GM12878 (cell line): Measurements from ENCODE around the gene PPP1R14D. TPM values are rescaled to one million over a fixed set of nuclear protein-coding genes. Genes with fewer than 3 reads are reported as not detected.

Experiments used
- ATAC-seq: fragments of 200-7000 bp; cut with Tn5 transposase; 3 replicates; pipeline ENCODE4 v1.9.1; 2020; ENCODE audit warnings: mild to moderate bottlenecking, moderate library complexity
- BruUV-seq: library from RNA; stranded (reverse); fragments of 400-500 nt; replicated peaks from 2 replicates; lab custom pipeline; 2021; lab: Mats Ljungman, UMichigan
- CTCF ChIA-PET: fragments of 300-600 bp; sonication (Branson Sonifier 250); formaldehyde crosslinking; extraction: SDS; loops from one replicate; lab custom pipeline; 2021; ENCODE audit warnings: inconsistent platforms; lab: Yijun Ruan, JAX
- POLR2A ChIA-PET: fragments of 350-600 bp; formaldehyde crosslinking; extraction: SDS; loops from one replicate; lab custom pipeline; 2021; ENCODE audit warnings: inconsistent platforms; lab: Charles Lee
- RAD21 ChIA-PET: fragments of 300-600 bp; sonication (Branson Sonifier 250); formaldehyde crosslinking; loops from one replicate; lab custom pipeline; 2023; ENCODE audit warnings: antibody characterized with exemption; ENCODE audit not compliant: unreplicated experiment; lab: Charles Lee
- SMC1A ChIA-PET: fragments of 300-600 bp; sonication (Branson Sonifier 250); formaldehyde crosslinking; loops from one replicate; lab custom pipeline; 2023; ENCODE audit not compliant: unreplicated experiment, uncharacterized antibody; lab: Charles Lee
- DNase-seq: peaks from one replicate; pipeline ENCODE4 v3.0.0-alpha.2; 2011; ENCODE audit warnings: low read depth, low spot score
- FAIRE-seq: peaks from 3 replicates; lab custom pipeline; 2011; peaks lifted over from hg19 to GRCh38; lab: Jason Lieb, UNC
- H2AFZ ChIP-seq: 2 replicates; pipeline ENCODE4 v1.6.0; 2011; ENCODE audit warnings: low read depth, low read length, control low read depth; ENCODE audit not compliant: control insufficient read depth
- H3K27ac ChIP-seq: 2 replicates; pipeline ENCODE4 v1.5.1; 2011; ENCODE audit warnings: control low read depth; ENCODE audit not compliant: control insufficient read depth, insufficient read depth
- H3K27me3 ChIP-seq, 2 experiments: replicated peaks in 1 of 2; 2 replicates each; pipeline versions ENCODE4 v1.6.0 to v1.6.1; 2011; ENCODE audit warnings: low read length in 1 of 2; ENCODE audit not compliant: control insufficient read depth in 2 of 2, insufficient read depth in 2 of 2
- H3K36me3 ChIP-seq, 2 experiments: 2 replicates each; pipeline ENCODE4 v1.5.1; 2011; ENCODE audit warnings: low read length in 1 of 2; ENCODE audit not compliant: control insufficient read depth in 2 of 2, insufficient read depth in 2 of 2
- H3K4me1 ChIP-seq: 2 replicates; pipeline ENCODE4 v1.6.1; 2011; ENCODE audit warnings: mild to moderate bottlenecking, low read length, moderate library complexity, mixed read lengths; ENCODE audit not compliant: control insufficient read depth, insufficient read depth
- H3K4me2 ChIP-seq: 2 replicates; pipeline ENCODE4 v1.6.0; 2011; ENCODE audit warnings: control low read depth; ENCODE audit not compliant: control insufficient read depth, insufficient read depth
- H3K4me3 ChIP-seq: fragments of 200-600 bp; sonication (generic); 2 replicates; pipeline ENCODE4 v1.5.1; 2016
- H3K79me2 ChIP-seq: 2 replicates; pipeline ENCODE4 v1.6.0; 2011; ENCODE audit warnings: low read length; ENCODE audit not compliant: control insufficient read depth, insufficient read depth
- H3K9ac ChIP-seq: 2 replicates; pipeline ENCODE4 v1.8.0; 2011; ENCODE audit warnings: low read length, control low read depth, mixed read lengths; ENCODE audit not compliant: control insufficient read depth, insufficient read depth
- H3K9me3 ChIP-seq: replicated peaks from 3 replicates; pipeline ENCODE4 v1.5.1; 2011; ENCODE audit warnings: mild to moderate bottlenecking, low read length; ENCODE audit not compliant: control insufficient read depth, insufficient read depth
- H4K20me1 ChIP-seq: 2 replicates; pipeline ENCODE4 v1.6.0; 2011; ENCODE audit not compliant: control insufficient read depth, insufficient read depth
- ATF7 ChIP-seq: fragments of 450-650 bp; IDR thresholded peaks from 2 replicates; pipeline ENCODE4 v1.6.1; 2016; ENCODE audit warnings: low read depth, mild to moderate bottlenecking
- CBX3 ChIP-seq: fragments of 200-600 bp; sonication (generic); IDR thresholded peaks from 2 replicates; pipeline ENCODE4 v1.6.1; 2016; ENCODE audit warnings: low read depth, borderline replicate concordance
- CBX5 ChIP-seq: sonication (generic); IDR thresholded peaks from 2 replicates; pipeline ENCODE4 v1.6.1; 2016; ENCODE audit warnings: low read depth, moderate library complexity, mild to moderate bottlenecking, inconsistent platforms
- ESRRA ChIP-seq: IDR thresholded peaks from 2 replicates; pipeline ENCODE4 v1.6.1; 2012; ENCODE audit warnings: mild to moderate bottlenecking, low read length, improper control_type of control experiment
- EZH2 ChIP-seq: IDR thresholded peaks from 2 replicates; pipeline ENCODE4 v1.6.1; 2012; ENCODE audit warnings: low read depth, mild to moderate bottlenecking, control low read depth, inconsistent platforms, low read length, borderline replicate concordance; ENCODE audit not compliant: control insufficient read depth
- IKZF1 ChIP-seq: fragments of 450-650 bp; conservative IDR thresholded peaks from 2 replicates; pipeline ENCODE4 v1.6.1; 2017; ENCODE audit warnings: antibody characterized with exemption, mild to moderate bottlenecking
- MYC ChIP-seq: IDR thresholded peaks from 2 replicates; pipeline ENCODE4 v1.6.1; 2011; ENCODE audit warnings: mild to moderate bottlenecking, low read length, moderate library complexity, inconsistent platforms; ENCODE audit not compliant: insufficient read depth, insufficient replicate concordance, insufficient read length, severe bottlenecking
- NFIC ChIP-seq: IDR thresholded peaks from 2 replicates; pipeline ENCODE4 v1.6.1; 2012; ENCODE audit warnings: low read depth, mild to moderate bottlenecking, inconsistent platforms, low read length, moderate library complexity
- NFXL1 ChIP-seq: fragments of 450-650 bp; IDR thresholded peaks from 2 replicates; pipeline ENCODE4 v1.6.1; 2017; ENCODE audit warnings: antibody characterized with exemption, mild to moderate bottlenecking, borderline replicate concordance
- RB1 ChIP-seq: fragments of 450-650 bp; formaldehyde crosslinking; IDR thresholded peaks from 2 replicates; pipeline ENCODE4 v1.6.1; 2017; ENCODE audit warnings: mild to moderate bottlenecking, borderline replicate concordance
- RFX5 ChIP-seq: IDR thresholded peaks from 2 replicates; pipeline ENCODE4 v1.6.1; 2011; ENCODE audit warnings: low read depth, low read length, improper control_type of control experiment
- WGBS: methylation state at CpG from one replicate; pipeline ENCODE4 v1.1.6; 2016; ENCODE audit warnings: low lambda C conversion rate; ENCODE audit not compliant: insufficient replicate concordance, insufficient coverage; ENCODE audit errors: missing lambda C conversion rate; 5-methylcytosine and 5-hydroxymethylcytosine counted together
- in situ Hi-C: fragments of 300-500 bp; cut with MboI; formaldehyde crosslinking; loops from 9 replicates; pipeline ENCODE4 v1.14.3; 2018; ENCODE audit warnings: mixed read lengths
- intact Hi-C: fragments of 100-400 bp; cut with micrococcal nuclease; formaldehyde crosslinking; loops from one replicate; pipeline ENCODE4 v1.14.2; 2022; ENCODE audit not compliant: unreplicated experiment
- polyA plus RNA-seq, 11 experiments: library from polyadenylated mRNA; depleted of rRNA in 4 of 11; unstranded in 6 of 11; stranded (reverse) in 5 of 11; fragments of >200 nt; fragmentation: Nextera tagmentation in 4 of 11; fragmentation: Illumina TruSeq in 1 of 11; extraction: Ambion mirVana in 4 of 11; extraction: Trizol in 1 of 11; gene quantifications; 1 replicate in 1 of 11; 2 replicates in 10 of 11; pipeline versions ENCODE4 v1.2.1 to v1.2.3, GENCODE V29; 2011 to 2016; ENCODE audit warnings: inconsistent platforms in 2 of 11, missing spikeins in 2 of 11, low read depth in 1 of 11
- total RNA-seq, 4 experiments: library from RNA; depleted of rRNA in 3 of 4; stranded (reverse); fragments of >200 nt in 3 of 4; fragmentation: Illumina TruSeq in 1 of 4; extraction: Trizol in 1 of 4; gene quantifications; 2 replicates each; pipeline versions ENCODE4 v1.2.1 to v1.2.3, GENCODE V29; 2013 to 2021
- TF ChIP-seq, protein P1 (sequence below): IDR thresholded peaks from 2 replicates; pipeline ENCODE4 v1.6.1; 2012; ENCODE audit warnings: low read depth, low read length, improper control_type of control experiment
- TF ChIP-seq, protein P2 (sequence below): fragments of 450-650 bp; IDR thresholded peaks from 2 replicates; pipeline ENCODE4 v1.6.1; 2017; ENCODE audit warnings: mild to moderate bottlenecking, moderate library complexity
- TF ChIP-seq, protein P3 (sequence below): IDR thresholded peaks from 2 replicates; pipeline ENCODE4 v1.6.1; 2012; ENCODE audit warnings: mild to moderate bottlenecking, low read depth, low read length

Gene PPP1R14D
- total and polyA plus RNA-seq, 10 of the 15 experiments (the other 5 are each of a cell fraction or from before 2014, with no cell fraction given) = 0.10 TPM; not detected in 9

DNA sequence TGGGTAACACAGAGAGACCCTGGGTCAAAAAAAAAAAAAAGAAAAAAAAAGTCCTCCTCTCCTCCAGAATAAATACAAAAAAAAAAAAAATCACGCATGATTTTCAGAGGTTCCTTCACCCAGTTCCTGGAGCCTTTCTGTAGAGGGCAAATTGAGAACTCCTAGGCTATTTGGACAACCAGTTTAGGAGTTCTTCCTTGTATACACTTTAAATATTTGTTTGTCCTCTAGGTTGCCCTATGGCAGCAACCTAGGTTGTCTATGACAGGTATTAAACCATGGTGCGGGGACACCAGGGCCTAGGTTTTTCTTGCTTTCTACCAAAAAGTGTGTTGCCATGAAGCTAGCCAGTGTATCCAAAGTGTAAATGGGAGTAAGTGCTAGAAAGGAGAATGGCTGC lies 25.4 kb downstream of the PPP1R14D start:
- in situ Hi-C loops = no loop called here
- peaks cover 18% of the 10 kb centered on the region for H3K79me2 ChIP-seq
- no peaks in the 10 kb centered on the region for H3K27me3 ChIP-seq
- H3K4me2 ChIP-seq = no peak overlapping the region
- ATAC-seq (no peak), DNase-seq (no peak), FAIRE-seq (no peak)
- no peak overlapping the region for H3K27ac ChIP-seq
- ChIA-PET RAD21 (no interaction called here), POLR2A (interaction anchor here (0.6 to 0.8 kb wide), 2 partner anchors 11 to 60 kb away, joined by 3 to 4 read pairs; no protein-coding TSS in a partner anchor), SMC1A (interaction anchor here (1.4 kb wide), 1 partner anchor 57 kb away, joined by 4 read pairs; no protein-coding TSS in a partner anchor), CTCF (interaction anchor here (1.1 to 2.6 kb wide), 3 partner anchors 9 to 91 kb away, joined by 3 to 9 read pairs (median 4); no protein-coding TSS in a partner anchor)
- H3K4me1 ChIP-seq = peaks cover 4% of the 10 kb centered on the region; the same call in 1 of the 2 replicates
- no peaks in the 10 kb centered on the region for H3K36me3 ChIP-seq
- WGBS = 100% methylated on average over 2 of the region's 2 CpGs
- H3K9me3 ChIP-seq = no peaks in the 10 kb centered on the region
- H4K20me1 ChIP-seq = no peaks in the 10 kb centered on the region
- no peak overlapping the region for H3K4me3 ChIP-seq
- H3K9ac ChIP-seq = no peak overlapping the region
- TSS peak; percentile 27 for BruUV-seq
- intact Hi-C loops = no loop called here
- H2AFZ ChIP-seq = no peak overlapping the region
- no peak for TF ChIP-seq CBX5
- TF ChIP-seq EZH2 = no peak
- no peak for TF ChIP-seq ATF7
- no peak for TF ChIP-seq NFXL1
- TF ChIP-seq IKZF1 = no peak
- TF ChIP-seq, protein P1, sequence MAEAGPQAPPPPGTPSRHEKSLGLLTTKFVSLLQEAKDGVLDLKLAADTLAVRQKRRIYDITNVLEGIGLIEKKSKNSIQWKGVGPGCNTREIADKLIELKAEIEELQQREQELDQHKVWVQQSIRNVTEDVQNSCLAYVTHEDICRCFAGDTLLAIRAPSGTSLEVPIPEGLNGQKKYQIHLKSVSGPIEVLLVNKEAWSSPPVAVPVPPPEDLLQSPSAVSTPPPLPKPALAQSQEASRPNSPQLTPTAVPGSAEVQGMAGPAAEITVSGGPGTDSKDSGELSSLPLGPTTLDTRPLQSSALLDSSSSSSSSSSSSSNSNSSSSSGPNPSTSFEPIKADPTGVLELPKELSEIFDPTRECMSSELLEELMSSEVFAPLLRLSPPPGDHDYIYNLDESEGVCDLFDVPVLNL = no peak
- no peak for TF ChIP-seq NFIC
- TF ChIP-seq, protein P2, sequence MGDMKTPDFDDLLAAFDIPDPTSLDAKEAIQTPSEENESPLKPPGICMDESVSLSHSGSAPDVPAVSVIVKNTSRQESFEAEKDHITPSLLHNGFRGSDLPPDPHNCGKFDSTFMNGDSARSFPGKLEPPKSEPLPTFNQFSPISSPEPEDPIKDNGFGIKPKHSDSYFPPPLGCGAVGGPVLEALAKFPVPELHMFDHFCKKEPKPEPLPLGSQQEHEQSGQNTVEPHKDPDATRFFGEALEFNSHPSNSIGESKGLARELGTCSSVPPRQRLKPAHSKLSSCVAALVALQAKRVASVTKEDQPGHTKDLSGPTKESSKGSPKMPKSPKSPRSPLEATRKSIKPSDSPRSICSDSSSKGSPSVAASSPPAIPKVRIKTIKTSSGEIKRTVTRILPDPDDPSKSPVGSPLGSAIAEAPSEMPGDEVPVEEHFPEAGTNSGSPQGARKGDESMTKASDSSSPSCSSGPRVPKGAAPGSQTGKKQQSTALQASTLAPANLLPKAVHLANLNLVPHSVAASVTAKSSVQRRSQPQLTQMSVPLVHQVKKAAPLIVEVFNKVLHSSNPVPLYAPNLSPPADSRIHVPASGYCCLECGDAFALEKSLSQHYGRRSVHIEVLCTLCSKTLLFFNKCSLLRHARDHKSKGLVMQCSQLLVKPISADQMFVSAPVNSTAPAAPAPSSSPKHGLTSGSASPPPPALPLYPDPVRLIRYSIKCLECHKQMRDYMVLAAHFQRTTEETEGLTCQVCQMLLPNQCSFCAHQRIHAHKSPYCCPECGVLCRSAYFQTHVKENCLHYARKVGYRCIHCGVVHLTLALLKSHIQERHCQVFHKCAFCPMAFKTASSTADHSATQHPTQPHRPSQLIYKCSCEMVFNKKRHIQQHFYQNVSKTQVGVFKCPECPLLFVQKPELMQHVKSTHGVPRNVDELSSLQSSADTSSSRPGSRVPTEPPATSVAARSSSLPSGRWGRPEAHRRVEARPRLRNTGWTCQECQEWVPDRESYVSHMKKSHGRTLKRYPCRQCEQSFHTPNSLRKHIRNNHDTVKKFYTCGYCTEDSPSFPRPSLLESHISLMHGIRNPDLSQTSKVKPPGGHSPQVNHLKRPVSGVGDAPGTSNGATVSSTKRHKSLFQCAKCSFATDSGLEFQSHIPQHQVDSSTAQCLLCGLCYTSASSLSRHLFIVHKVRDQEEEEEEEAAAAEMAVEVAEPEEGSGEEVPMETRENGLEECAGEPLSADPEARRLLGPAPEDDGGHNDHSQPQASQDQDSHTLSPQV = no peak
- TF ChIP-seq, protein P3, sequence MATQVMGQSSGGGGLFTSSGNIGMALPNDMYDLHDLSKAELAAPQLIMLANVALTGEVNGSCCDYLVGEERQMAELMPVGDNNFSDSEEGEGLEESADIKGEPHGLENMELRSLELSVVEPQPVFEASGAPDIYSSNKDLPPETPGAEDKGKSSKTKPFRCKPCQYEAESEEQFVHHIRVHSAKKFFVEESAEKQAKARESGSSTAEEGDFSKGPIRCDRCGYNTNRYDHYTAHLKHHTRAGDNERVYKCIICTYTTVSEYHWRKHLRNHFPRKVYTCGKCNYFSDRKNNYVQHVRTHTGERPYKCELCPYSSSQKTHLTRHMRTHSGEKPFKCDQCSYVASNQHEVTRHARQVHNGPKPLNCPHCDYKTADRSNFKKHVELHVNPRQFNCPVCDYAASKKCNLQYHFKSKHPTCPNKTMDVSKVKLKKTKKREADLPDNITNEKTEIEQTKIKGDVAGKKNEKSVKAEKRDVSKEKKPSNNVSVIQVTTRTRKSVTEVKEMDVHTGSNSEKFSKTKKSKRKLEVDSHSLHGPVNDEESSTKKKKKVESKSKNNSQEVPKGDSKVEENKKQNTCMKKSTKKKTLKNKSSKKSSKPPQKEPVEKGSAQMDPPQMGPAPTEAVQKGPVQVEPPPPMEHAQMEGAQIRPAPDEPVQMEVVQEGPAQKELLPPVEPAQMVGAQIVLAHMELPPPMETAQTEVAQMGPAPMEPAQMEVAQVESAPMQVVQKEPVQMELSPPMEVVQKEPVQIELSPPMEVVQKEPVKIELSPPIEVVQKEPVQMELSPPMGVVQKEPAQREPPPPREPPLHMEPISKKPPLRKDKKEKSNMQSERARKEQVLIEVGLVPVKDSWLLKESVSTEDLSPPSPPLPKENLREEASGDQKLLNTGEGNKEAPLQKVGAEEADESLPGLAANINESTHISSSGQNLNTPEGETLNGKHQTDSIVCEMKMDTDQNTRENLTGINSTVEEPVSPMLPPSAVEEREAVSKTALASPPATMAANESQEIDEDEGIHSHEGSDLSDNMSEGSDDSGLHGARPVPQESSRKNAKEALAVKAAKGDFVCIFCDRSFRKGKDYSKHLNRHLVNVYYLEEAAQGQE = no peak
- no peak for TF ChIP-seq ESRRA
- TF ChIP-seq MYC = no peak
- no peak for TF ChIP-seq RB1
- TF ChIP-seq RFX5 = no peak
- TF ChIP-seq CBX3 = no peak
